ENCODE measurements around the gene DYNC1I1.

DYNC1I1 gene

GRCh38 chr7:96093435-96093834 is 321.1 kb downstream of the DYNC1I1 start:
- no peak for DNase-seq

- no peak for DNase-seq
Measured at GRCh38 chr7:96097835-96098234, 325.5 kb downstream of the DYNC1I1 start.

GRCh38 chr7:96100737-96101136 is 328.4 kb downstream of the DYNC1I1 start:
- no peak for DNase-seq

GRCh38 chr7:96102096-96102811 is 329.9 kb downstream of the DYNC1I1 start:
- DNase-seq, result no peak

GRCh38 chr7:96104984-96105383 is 332.6 kb downstream of the DYNC1I1 start:
- no peak for DNase-seq

- no peak for DNase-seq
Measured at GRCh38 chr7:96111405-96111804, 339.1 kb downstream of the DYNC1I1 start.

- DNase-seq, result no peak
Measured at GRCh38 chr7:96114190-96114589, 341.8 kb downstream of the DYNC1I1 start.

- DNase-seq, result no peak
Measured at GRCh38 chr7:96116173-96116572, 343.8 kb downstream of the DYNC1I1 start.

GRCh38 chr7:96118449-96119001 is 346.2 kb downstream of the DYNC1I1 start:
- DNase-seq, result no peak

- DNase-seq, result no peak
Measured at GRCh38 chr7:96120445-96121225, 348.3 kb downstream of the DYNC1I1 start.

- DNase-seq, result no peak
Measured at GRCh38 chr7:96121752-96122151, 349.4 kb downstream of the DYNC1I1 start.

GRCh38 chr7:96122746-96123145 is 350.4 kb downstream of the DYNC1I1 start:
- DNase-seq, result no peak

- no peak for DNase-seq
Measured at GRCh38 chr7:96126382-96126781, 354.0 kb downstream of the DYNC1I1 start.

GRCh38 chr7:96127746-96128145 is 355.4 kb downstream of the DYNC1I1 start:
- no peak for DNase-seq

- DNase-seq, result no peak
Measured at GRCh38 chr7:96131525-96131924, 359.2 kb downstream of the DYNC1I1 start.

GRCh38 chr7:96135241-96135640 is 362.9 kb downstream of the DYNC1I1 start:
- no peak for DNase-seq

- DNase-seq, result no peak
Measured at GRCh38 chr7:96136600-96137239, 364.4 kb downstream of the DYNC1I1 start.

- DNase-seq, result no peak
Measured at GRCh38 chr7:96143495-96144259, 371.3 kb downstream of the DYNC1I1 start.

GRCh38 chr7:96144260-96144526 is 371.8 kb downstream of the DYNC1I1 start:
- no peak for DNase-seq
